HG03280 (cell line): ENCODE results near the gene EFNA5.

Source experiments
- ATAC-seq: cut with Tn5 transposase; IDR thresholded peaks from one replicate; pipeline ENCODE4 v1.9.1; 2021; ENCODE audit warnings: mild to moderate bottlenecking, moderate library complexity; ENCODE audit not compliant: unreplicated experiment

The EFNA5 gene

GRCh38 chr5:107523029-107523680, 147.6 kb downstream of the EFNA5 start:
- no peak for ATAC-seq

- no peak for ATAC-seq
Observed at GRCh38 chr5:107522456-107522855, 148.3 kb downstream of the EFNA5 start.

- ATAC-seq, result no peak
Observed at GRCh38 chr5:107519900-107520354, 150.8 kb downstream of the EFNA5 start.

GRCh38 chr5:107518616-107519015, 152.1 kb downstream of the EFNA5 start:
- no peak for ATAC-seq

GRCh38 chr5:107518190-107518589, 152.5 kb downstream of the EFNA5 start:
- no peak for ATAC-seq

GRCh38 chr5:107517185-107518033, 153.3 kb downstream of the EFNA5 start:
- ATAC-seq, result no peak

- no peak for ATAC-seq
Observed at GRCh38 chr5:107516452-107517184, 154.1 kb downstream of the EFNA5 start.

- ATAC-seq, result no peak
Observed at GRCh38 chr5:107515521-107516080, 155.1 kb downstream of the EFNA5 start.

GRCh38 chr5:107514305-107514704, 156.4 kb downstream of the EFNA5 start:
- ATAC-seq, result no peak

GRCh38 chr5:107513337-107514085, 157.2 kb downstream of the EFNA5 start:
- ATAC-seq, result no peak

- ATAC-seq, result no peak
Observed at GRCh38 chr5:107512029-107512428, 158.7 kb downstream of the EFNA5 start.

GRCh38 chr5:107510125-107510524, 160.6 kb downstream of the EFNA5 start:
- ATAC-seq, result no peak

GRCh38 chr5:107508097-107508496, 162.6 kb downstream of the EFNA5 start:
- no peak for ATAC-seq

- ATAC-seq, result no peak
Observed at GRCh38 chr5:107505763-107506534, 164.8 kb downstream of the EFNA5 start.

- ATAC-seq, result no peak
Observed at GRCh38 chr5:107504424-107504823, 166.3 kb downstream of the EFNA5 start.

GRCh38 chr5:107502676-107503060, 168.1 kb downstream of the EFNA5 start:
- ATAC-seq, result no peak

- ATAC-seq, result no peak
Observed at GRCh38 chr5:107501965-107502675, 168.6 kb downstream of the EFNA5 start.

GRCh38 chr5:107500840-107501239, 169.9 kb downstream of the EFNA5 start:
- ATAC-seq, result no peak

GRCh38 chr5:107500347-107500746, 170.4 kb downstream of the EFNA5 start:
- ATAC-seq, result no peak
